ENCODE results near the gene CCL4.

DNA sequence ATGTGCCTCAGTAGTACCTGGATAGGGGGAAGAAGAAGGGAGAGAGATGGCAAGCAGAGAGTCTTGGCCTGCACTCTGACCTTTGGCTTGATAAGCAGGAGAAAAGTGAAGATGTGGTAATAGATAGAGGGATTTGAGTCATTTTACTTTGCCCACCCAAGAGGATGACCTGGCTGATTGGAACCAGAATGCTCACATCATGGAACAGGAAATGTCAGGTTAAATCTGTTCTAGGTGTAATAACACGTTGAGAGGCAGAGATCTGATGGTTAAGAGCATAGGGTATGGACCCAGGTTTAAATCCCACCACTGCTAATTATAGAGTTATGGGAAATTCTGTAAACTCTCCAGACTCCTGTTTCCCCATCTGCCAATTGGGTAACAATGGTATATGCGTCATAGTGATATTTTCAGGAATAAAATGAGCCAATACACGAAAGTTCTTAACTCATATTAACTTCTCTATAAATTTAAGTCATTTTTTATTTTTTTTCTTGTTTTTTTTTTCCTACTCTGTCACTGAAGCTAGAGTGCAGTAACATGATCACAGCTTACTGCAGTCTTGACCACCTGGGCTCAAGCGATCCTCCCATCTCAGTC lies 47.6 kb upstream of the CCL4 start:
- no peak for TF ChIP-seq POLR2A (IDR thresholded peaks at IDR 0.05)
- TF ChIP-seq POLR2AphosphoS5 (IDR thresholded peaks at IDR 0.05): no peak
- TF ChIP-seq, protein P1, sequence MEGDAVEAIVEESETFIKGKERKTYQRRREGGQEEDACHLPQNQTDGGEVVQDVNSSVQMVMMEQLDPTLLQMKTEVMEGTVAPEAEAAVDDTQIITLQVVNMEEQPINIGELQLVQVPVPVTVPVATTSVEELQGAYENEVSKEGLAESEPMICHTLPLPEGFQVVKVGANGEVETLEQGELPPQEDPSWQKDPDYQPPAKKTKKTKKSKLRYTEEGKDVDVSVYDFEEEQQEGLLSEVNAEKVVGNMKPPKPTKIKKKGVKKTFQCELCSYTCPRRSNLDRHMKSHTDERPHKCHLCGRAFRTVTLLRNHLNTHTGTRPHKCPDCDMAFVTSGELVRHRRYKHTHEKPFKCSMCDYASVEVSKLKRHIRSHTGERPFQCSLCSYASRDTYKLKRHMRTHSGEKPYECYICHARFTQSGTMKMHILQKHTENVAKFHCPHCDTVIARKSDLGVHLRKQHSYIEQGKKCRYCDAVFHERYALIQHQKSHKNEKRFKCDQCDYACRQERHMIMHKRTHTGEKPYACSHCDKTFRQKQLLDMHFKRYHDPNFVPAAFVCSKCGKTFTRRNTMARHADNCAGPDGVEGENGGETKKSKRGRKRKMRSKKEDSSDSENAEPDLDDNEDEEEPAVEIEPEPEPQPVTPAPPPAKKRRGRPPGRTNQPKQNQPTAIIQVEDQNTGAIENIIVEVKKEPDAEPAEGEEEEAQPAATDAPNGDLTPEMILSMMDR (IDR thresholded peaks at IDR 0.05): no peak
